ENCODE results near the gene NOCT. TPM values are rescaled to one million over a fixed set of nuclear protein-coding genes. Genes with fewer than 3 reads are reported as not detected.

Gene NOCT
- total and polyA plus RNA-seq, 7 donors = 1.8 to 10.9 (median 2.9) TPM

- H3K36me3 ChIP-seq = no peaks in the 10 kb centered on the region
- no peak for DNase-seq
- no peaks in the 10 kb centered on the region for H3K27me3 ChIP-seq
- peak overlapping the region; percentile 79 to 93 (median 82) for H3K27ac ChIP-seq
- H3K4me3 ChIP-seq = peak overlapping the region; percentile 58 to 82 (median 68)
- H3K9me3 ChIP-seq = no peaks in the 10 kb centered on the region
- 1% methylated on average over 55 of the region's 55 CpGs for WGBS, 2 donors
- peaks cover 0 to 29% (median 12%) of the 10 kb centered on the region in 4 donors for H3K4me1 ChIP-seq
- TF ChIP-seq CTCF (IDR thresholded peaks at IDR 0.05) (no peak), POLR2AphosphoS5 (IDR thresholded peaks at IDR 0.05) (no peak), EP300 (IDR thresholded peaks at IDR 0.05) (no peak), POLR2A (IDR thresholded peaks at IDR 0.05) (no peak)
- intact Hi-C loops (cut with DNase I) = no loop called here
These were observed 429 bp downstream of the NOCT start for GRCh38 chr4:139015948-139016471.

GRCh38 chr4:139017861-139018260 lies 2.3 kb downstream of the NOCT start:
- Histone ChIP-seq H3K4me1 (peaks cover 0 to 29% (median 12%) of the 10 kb centered on the region in 4 donors), H3K27ac (no peak overlapping the region), H3K27me3 (no peaks in the 10 kb centered on the region), H3K4me3 (no peak overlapping the region), H3K36me3 (no peaks in the 10 kb centered on the region), H3K9me3 (no peaks in the 10 kb centered on the region)
- no peak for DNase-seq
- 65 to 74% methylated on average over 3 of the region's 3 CpGs for WGBS, 2 donors
- TF ChIP-seq POLR2A (IDR thresholded peaks at IDR 0.05) (no peak), CTCF (IDR thresholded peaks at IDR 0.05) (no peak), EP300 (IDR thresholded peaks at IDR 0.05) (no peak), POLR2AphosphoS5 (IDR thresholded peaks at IDR 0.05) (no peak)
- intact Hi-C loops (cut with DNase I) = no loop called here

- intact Hi-C loops (cut with DNase I) = no loop called here
These were observed 2.9 kb downstream of the NOCT start for GRCh38 chr4:139018501-139018900.

GRCh38 chr4:139018971-139019758 lies 3.6 kb downstream of the NOCT start:
- Histone ChIP-seq H3K27me3 (no peaks in the 10 kb centered on the region), H3K27ac (no peak overlapping the region), H3K4me1 (peaks cover 0 to 26% (median 11%) of the 10 kb centered on the region in 4 donors), H3K4me3 (no peak overlapping the region), H3K9me3 (no peaks in the 10 kb centered on the region), H3K36me3 (no peaks in the 10 kb centered on the region)
- DNase-seq = no peak
- WGBS, 2 donors = 91 to 93% methylated on average over 10 of the region's 10 CpGs
- no peak for TF ChIP-seq CTCF (IDR thresholded peaks at IDR 0.05)
- TF ChIP-seq POLR2A (IDR thresholded peaks at IDR 0.05) = no peak
- TF ChIP-seq EP300 (IDR thresholded peaks at IDR 0.05) = no peak
- TF ChIP-seq POLR2AphosphoS5 (IDR thresholded peaks at IDR 0.05) = no peak
- intact Hi-C loops (cut with DNase I) = no loop called here

More at GRCh38 chr4:139018501-139018900, 2.9 kb downstream of the NOCT start:
- H3K27me3 ChIP-seq = no peaks in the 10 kb centered on the region
- TF ChIP-seq EP300 (IDR thresholded peaks at IDR 0.05) (no peak), CTCF (IDR thresholded peaks at IDR 0.05) (no peak), POLR2A (IDR thresholded peaks at IDR 0.05) (no peak), POLR2AphosphoS5 (IDR thresholded peaks at IDR 0.05) (no peak)
- DNase-seq = no peak
- no peaks in the 10 kb centered on the region for H3K36me3 ChIP-seq
- no peak overlapping the region for H3K4me3 ChIP-seq
- no peak overlapping the region for H3K27ac ChIP-seq
- H3K9me3 ChIP-seq = no peaks in the 10 kb centered on the region
- H3K4me1 ChIP-seq = peaks cover 0 to 29% (median 12%) of the 10 kb centered on the region in 4 donors
